Prostate gland (tissue), 2 donors: ENCODE measurements around the gene CMSS1.

Source experiments
- POLR2A ChIP-seq: fragments of 450-650 bp; IDR thresholded peaks from one replicate; pipeline ENCODE4 v1.6.1; 2016; ENCODE audit warnings: antibody characterized with exemption, mild to moderate bottlenecking
- POLR2AphosphoS5 ChIP-seq: sonication (generic); formaldehyde crosslinking; IDR thresholded peaks from one replicate; pipeline ENCODE4 v1.6.1; 2017; ENCODE audit warnings: antibody characterized with exemption
- TF ChIP-seq, protein P1 (sequence below), 4 experiments: fragments of 200-600 bp in 2 of 4; fragments of 450-650 bp in 2 of 4; sonication (generic) in 2 of 4; IDR thresholded peaks; 1 replicate in 3 of 4; 2 replicates in 1 of 4; pipeline ENCODE4 v1.5.1; 2016 to 2019; ENCODE audit warnings: antibody characterized with exemption in 4 of 4, mild to moderate bottlenecking in 2 of 4, moderate library complexity in 2 of 4

DNA sequence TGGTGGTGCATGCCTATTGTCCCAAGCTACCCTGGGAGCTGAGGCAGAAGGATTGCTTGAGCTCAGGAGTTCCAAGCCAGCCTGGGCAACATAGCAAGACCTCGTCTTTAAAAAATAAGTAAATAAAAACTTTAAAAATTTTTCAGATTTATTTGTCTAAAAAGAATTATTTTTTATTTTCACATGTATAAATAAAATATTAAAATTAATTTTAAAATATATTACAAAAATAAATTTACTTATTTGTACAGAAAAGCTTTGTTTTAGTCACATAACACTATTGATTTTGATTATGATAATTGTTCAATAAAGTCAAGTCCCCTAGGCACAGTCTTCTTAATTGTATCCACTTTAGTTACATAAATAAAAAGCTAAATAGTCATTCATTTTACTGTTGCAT is 211.4 kb downstream of the CMSS1 start:
- TF ChIP-seq POLR2A: no peak
- TF ChIP-seq, protein P1, sequence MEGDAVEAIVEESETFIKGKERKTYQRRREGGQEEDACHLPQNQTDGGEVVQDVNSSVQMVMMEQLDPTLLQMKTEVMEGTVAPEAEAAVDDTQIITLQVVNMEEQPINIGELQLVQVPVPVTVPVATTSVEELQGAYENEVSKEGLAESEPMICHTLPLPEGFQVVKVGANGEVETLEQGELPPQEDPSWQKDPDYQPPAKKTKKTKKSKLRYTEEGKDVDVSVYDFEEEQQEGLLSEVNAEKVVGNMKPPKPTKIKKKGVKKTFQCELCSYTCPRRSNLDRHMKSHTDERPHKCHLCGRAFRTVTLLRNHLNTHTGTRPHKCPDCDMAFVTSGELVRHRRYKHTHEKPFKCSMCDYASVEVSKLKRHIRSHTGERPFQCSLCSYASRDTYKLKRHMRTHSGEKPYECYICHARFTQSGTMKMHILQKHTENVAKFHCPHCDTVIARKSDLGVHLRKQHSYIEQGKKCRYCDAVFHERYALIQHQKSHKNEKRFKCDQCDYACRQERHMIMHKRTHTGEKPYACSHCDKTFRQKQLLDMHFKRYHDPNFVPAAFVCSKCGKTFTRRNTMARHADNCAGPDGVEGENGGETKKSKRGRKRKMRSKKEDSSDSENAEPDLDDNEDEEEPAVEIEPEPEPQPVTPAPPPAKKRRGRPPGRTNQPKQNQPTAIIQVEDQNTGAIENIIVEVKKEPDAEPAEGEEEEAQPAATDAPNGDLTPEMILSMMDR (IDR thresholded peaks at IDR 0.05): no peak
- TF ChIP-seq POLR2AphosphoS5: no peak
